K562 (cell line): ENCODE results near the gene KMT2C. TPM values are rescaled to one million over a fixed set of nuclear protein-coding genes. Genes with fewer than 3 reads are reported as not detected.

Experiments used
- CEBPZ ChIP-seq: fragments of 150-350 bp; IDR thresholded peaks from 2 replicates; pipeline ENCODE4 v1.6.1; 2014; ENCODE audit warnings: low read depth, mild to moderate bottlenecking, low read length, borderline replicate concordance
- ELF1 ChIP-seq: fragments of 200-800 bp; sonication (Bioruptor generic); IDR thresholded peaks from 2 replicates; pipeline ENCODE4 v1.6.1; 2016; ENCODE audit warnings: missing genetic modification characterization, missing compliant biosample characterization
- FOXO4 ChIP-seq: fragments of 450-650 bp; formaldehyde crosslinking; IDR thresholded peaks from 2 replicates; pipeline ENCODE4 v1.4.0; 2020; ENCODE audit warnings: mild to moderate bottlenecking, moderate library complexity
- KHSRP ChIP-seq: fragments of 450-650 bp; IDR thresholded peaks from 2 replicates; pipeline ENCODE4 v1.6.1; 2017
- MCM3 ChIP-seq: fragments of 450-650 bp; IDR thresholded peaks from 2 replicates; pipeline ENCODE4 v1.6.1; 2016
- MCM5 ChIP-seq: fragments of 450-650 bp; IDR thresholded peaks from 2 replicates; pipeline ENCODE4 v1.6.1; 2016; ENCODE audit warnings: low read depth
- NR0B1 ChIP-seq: fragments of 450-650 bp; IDR thresholded peaks from one replicate; pipeline ENCODE4 v1.6.1; 2018; ENCODE audit warnings: mild to moderate bottlenecking, moderate library complexity; ENCODE audit not compliant: partially characterized antibody
- RERE ChIP-seq: sonication (generic); formaldehyde crosslinking; IDR thresholded peaks from 2 replicates; pipeline ENCODE4 v1.8.0; 2023; ENCODE audit warnings: missing genetic modification reagents, mild to moderate bottlenecking, borderline replicate concordance
- ZFP1 ChIP-seq: fragments of 450-650 bp; formaldehyde crosslinking; IDR thresholded peaks from 2 replicates; pipeline ENCODE4 v1.4.0; 2020; ENCODE audit warnings: mild to moderate bottlenecking, mixed read lengths
- polyA plus RNA-seq, 8 experiments: library from polyadenylated mRNA; depleted of rRNA in 4 of 8; stranded (reverse) in 5 of 8; unstranded in 3 of 8; fragments of >200 nt; fragmentation: Nextera tagmentation in 2 of 8; fragmentation: Illumina TruSeq in 1 of 8; extraction: Ambion mirVana in 2 of 8; extraction: Trizol in 1 of 8; gene quantifications; 2 replicates each; pipeline versions ENCODE4 v1.2.1 to v1.2.3, GENCODE V29; 2011 to 2014; ENCODE audit warnings: inconsistent platforms in 1 of 8, missing spikeins in 1 of 8
- total RNA-seq, 7 experiments: library from RNA; depleted of rRNA in 6 of 7; stranded (reverse); fragments of >200 nt in 6 of 7; fragmentation: Illumina TruSeq in 2 of 7; extraction: Trizol in 2 of 7; gene quantifications; 2 replicates each; pipeline versions ENCODE4 v1.2.1 to v1.2.3, GENCODE V29; 2011 to 2021; ENCODE audit warnings: low replicate concordance in 1 of 7

Gene KMT2C
- total and polyA plus RNA-seq, 9 of the 15 experiments (the other 6 are each of a cell fraction or from before 2014, with no cell fraction given): 4.9 to 67.8 (median 27.1) TPM

- TF ChIP-seq NR0B1: no peak
- no peak for TF ChIP-seq KHSRP
- no peak for TF ChIP-seq MCM5
- no peak for TF ChIP-seq ZFP1 (CRISPR knock-in tag)
- TF ChIP-seq CEBPZ: no peak
- TF ChIP-seq ELF1 (tag): no peak
- TF ChIP-seq RERE (CRISPR knock-in tag): no peak
- no peak for TF ChIP-seq MCM3
- TF ChIP-seq FOXO4: no peak
Measured at GRCh38 chr7:152340161-152340560, 95.6 kb downstream of the KMT2C start (continued).
